HG03066 (cell line): ENCODE measurements around the gene SLC2A10.

Experiments used
- ATAC-seq: cut with Tn5 transposase; IDR thresholded peaks from one replicate; pipeline ENCODE4 v1.9.1; 2021; ENCODE audit warnings: low read depth; ENCODE audit not compliant: unreplicated experiment

The SLC2A10 gene

DNA sequence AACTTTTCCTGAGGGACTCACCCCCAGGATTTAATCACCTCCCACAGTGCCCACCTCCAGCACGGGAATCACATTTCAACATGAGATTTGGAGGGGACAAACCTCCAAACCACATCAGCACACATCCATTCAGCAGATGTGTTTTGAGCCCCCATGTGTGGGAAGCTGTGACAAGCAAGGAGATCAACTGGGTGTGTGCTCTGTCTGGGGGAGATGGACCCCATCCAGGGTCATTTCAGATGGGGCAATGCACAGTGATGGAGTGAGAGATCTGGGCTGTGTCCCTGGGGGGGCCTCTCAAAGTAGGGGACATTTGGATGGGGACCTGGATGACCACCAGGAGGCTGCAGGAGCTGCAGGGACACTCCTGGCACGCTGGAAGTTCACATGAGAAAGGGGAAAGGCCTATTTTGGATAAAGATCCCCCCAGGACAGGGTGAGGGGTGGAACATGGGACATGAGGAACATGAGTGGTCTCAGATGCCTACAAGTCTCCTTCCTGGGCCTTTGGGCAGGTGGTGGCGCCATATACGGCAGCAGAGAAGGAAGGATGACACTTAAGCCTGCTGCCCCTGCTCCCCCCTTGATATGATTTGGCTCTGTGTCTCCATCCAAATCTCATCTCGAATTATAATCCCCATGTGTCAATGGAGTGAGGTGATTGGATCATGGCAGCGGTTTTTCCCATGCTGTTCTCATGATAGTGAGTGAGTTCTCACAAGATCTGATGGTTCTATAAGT, 49.6 kb downstream of the SLC2A10 start:
- no peak for ATAC-seq

DNA sequence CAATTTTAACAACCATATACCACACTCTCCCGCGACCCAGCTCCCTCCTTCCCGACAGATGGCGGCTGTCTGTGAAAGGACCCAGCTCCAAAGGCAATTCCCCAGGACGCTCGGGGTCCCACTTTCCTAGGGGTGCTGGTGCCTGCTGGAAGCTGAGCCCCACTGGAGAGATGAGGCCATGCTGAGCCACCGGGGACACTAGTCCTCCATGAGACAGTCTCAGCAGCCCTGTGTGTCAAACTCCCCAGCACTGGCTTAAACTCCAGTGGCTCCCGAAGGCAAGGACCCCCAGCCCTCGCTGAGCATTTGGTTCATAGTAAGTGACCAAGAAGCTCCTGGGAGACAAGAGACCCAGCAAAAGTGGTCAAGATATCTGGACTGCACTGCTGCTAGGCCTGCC, 52.1 kb downstream of the SLC2A10 start:
- ATAC-seq = no peak

DNA sequence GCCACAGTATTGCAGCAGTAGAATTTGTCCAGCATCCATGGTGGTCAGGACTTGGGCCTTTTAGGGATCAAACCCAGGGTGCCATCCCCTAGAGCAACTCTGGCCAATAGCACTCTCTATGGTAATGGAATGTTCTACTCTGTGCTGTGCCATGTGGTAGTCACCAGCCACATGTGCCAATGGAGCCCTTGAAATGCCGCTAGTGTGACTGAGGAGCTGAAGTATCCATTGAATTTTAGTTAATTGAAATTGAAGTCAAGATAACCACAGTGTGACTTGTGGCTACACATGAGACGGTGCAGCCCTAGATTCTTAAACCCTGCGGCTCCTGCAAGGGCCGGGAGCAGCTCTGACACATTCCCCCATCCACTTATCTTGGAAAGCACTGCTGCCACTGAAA, 54.6 kb downstream of the SLC2A10 start:
- ATAC-seq = no peak

DNA sequence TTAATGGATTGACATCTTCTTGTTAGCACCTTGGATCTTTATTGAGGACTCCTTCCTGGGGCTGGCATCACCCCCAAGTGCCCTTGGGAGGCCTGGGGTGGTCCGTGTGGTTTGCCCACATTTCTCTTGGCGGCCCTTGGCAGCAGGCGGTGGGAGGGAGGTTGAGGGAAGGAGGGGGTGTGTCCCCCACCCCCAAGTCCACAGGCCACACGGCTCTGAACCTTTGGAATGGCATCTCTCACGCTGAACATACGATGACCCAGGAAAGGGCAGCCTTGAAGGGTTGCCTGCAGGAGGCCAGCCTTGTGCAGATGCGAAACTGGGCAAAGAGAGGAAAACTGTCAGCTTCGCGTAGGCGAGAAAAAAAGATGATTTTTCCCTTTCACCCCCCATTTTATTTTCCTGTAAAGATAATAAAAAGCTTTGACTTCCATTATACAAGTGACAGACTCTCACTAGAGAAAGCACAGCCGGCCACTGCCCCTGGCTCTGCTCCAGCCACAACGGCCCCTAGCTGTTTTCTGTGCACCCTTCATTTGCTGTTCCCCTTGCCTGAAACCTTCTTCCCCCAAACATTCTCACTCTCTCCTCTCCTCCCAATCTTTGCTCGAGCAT, 56.2 kb downstream of the SLC2A10 start:
- ATAC-seq = no peak

- ATAC-seq = no peak
Observed at GRCh38 chr20:46767127-46767761, 57.8 kb downstream of the SLC2A10 start.

- ATAC-seq = no peak
Observed at GRCh38 chr20:46770330-46771194, 61.1 kb downstream of the SLC2A10 start.

DNA sequence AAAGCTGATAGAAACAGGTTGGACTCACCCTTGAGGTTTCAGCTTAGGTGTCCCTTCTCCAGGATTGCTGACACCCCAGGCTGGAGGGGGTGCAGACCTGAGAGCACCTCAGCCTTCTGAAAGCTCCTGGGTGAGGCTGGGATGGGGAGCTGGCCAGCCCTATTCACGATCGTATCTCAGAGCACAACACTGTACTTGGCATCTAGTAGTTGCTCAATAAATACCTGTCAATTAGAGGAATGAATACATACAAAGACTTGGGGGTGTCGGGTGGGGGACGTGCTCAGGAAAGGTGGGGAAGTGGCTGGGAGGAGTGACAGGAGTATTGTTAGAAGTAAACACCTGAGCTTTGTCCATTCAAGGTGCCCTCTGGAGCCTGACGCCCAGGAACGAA, 61.7 kb downstream of the SLC2A10 start:
- ATAC-seq = no peak

GRCh38 chr20:46772901-46773300, 63.5 kb downstream of the SLC2A10 start:
- no peak for ATAC-seq

DNA sequence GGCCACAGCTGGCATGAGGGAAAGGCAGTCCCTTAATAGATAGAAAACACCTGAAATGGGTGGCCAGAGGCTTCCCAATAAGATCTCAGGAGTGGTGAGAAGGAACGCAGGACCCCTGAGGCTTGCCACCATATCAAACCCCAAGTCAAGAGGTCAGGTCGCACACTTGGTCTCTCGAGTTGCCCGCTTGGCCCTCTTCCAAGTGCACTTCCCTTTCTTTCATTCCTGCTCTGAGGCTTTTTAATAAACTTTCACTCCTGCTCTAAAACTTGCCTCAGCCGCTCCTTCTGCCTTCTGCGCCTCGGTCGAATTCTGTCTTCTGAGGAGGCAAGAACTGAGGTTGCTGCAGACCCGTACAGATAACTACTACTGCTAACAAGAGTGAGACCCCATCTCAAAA, 64.2 kb downstream of the SLC2A10 start:
- no peak for ATAC-seq

DNA sequence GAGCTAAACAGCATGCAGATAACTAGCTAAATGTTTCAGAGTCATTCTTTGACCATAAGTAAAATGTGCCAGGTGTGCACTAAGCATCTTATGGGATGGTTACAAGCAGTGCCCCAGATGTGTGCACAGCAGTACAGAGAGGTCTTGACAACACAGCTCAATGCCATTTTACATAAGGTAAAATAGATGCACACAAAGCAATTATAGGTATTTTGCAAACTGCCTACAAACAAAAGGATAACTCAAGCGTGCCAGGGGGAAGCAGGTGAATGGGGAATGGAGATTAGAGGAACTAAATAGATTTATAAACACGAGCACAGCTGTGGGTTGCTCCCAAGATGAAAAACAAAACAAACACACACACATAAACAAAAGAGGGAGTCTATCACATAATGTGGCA, 64.8 kb downstream of the SLC2A10 start:
- ATAC-seq = no peak

- no peak for ATAC-seq
Observed at GRCh38 chr20:46774943-46775560, 65.6 kb downstream of the SLC2A10 start.

- no peak for ATAC-seq
Observed at GRCh38 chr20:46775806-46776205, 66.4 kb downstream of the SLC2A10 start.

DNA sequence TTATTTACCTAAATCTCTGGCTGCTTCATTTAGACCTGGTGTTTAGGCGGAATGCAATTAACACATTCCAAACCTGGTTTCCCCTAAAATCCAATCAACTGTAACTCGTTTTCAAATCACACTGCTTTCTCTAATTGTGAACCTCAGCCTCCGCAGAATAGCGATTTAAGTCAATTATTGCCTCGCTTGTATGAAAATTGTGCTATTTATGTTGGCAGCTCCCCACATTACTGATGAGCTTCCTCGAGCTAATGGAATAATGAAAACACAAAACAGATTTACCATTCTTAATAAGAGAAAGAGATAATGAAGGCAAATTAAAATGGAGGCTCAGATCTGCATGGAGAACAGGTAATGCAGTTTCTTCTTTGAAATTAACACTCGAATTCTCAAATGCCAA, 67.9 kb downstream of the SLC2A10 start:
- ATAC-seq = no peak

DNA sequence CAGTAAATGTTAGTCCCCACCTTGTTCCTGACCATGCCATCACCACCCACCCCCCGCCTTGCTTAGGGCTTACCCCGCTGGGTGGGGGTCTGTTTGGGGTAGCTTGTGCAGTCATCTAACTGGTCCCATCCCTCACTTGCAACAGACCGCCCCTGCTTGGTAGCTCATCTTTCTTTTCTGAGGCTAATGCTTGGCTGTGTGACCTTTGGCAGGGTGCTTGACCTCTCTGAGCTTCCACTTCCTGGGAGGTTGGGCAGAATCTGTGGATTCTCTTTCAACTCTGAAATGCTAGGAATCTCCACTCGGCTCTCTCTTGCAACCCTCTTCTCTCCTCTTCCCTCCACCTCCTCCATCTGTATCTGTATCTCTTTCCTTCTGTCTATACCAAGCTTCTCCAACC, 70.4 kb downstream of the SLC2A10 start:
- ATAC-seq = no peak

DNA sequence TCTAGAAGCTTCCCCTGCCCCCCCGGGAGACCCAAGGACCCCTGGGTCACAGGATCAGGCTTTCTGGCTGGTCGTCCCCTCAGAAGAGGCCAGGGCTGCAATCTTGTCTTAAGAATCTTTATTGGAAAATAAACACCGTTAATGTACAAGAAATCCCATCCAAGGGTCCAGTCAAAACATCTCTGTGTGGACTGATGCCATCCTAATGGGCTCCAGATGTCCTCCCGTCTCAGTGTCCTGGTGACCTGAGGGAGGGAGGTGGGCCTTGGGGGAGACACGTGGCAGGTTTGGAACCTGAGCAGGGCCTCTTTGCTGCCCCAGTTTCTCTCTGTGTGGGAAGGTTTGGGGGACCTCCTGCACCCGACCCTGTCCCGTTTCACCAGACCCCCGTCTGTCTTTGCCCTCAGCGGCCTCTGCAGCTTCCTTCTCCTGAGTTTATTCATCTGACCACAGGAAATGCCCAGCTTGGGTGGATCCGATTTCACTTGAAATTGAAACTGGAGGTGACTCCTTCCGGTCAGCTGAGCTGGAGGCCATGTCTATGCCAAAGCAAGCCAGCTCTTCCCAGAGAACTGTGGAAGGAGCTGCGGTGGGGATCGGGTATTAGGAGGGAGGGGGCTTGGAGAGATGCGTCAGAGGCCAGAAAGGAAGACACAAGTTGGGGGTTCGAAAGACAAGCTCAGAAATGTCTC, 75.1 kb downstream of the SLC2A10 start:
- no peak for ATAC-seq
